ENCODE measurements around the gene COL28A1. TPM values are rescaled to one million over a fixed set of nuclear protein-coding genes. Genes with fewer than 3 reads are reported as not detected.

COL28A1 gene
- total and polyA plus RNA-seq, 4 donors, result 0.05 to 0.50 (median 0.18) TPM

GRCh38 chr7:7504910-7505704 lies 30.6 kb downstream of the COL28A1 start:
- Histone ChIP-seq H3K9ac (ENCODE audit: low read depth in 1 of 2, low read length in 2 of 2) (no peak overlapping the region), H3K4me1 (ENCODE audit: control insufficient read depth in 4 of 4, insufficient read depth in 4 of 4, low read length in 3 of 4) (no peaks in the 10 kb centered on the region), H3K9me3 (ENCODE audit: control insufficient read depth in 4 of 4, low read length in 3 of 4) (no peaks in the 10 kb centered on the region), H3K27me3 (ENCODE audit: control insufficient read depth in 4 of 4, insufficient read depth in 4 of 4, low read length in 3 of 4) (no peaks in the 10 kb centered on the region), H3K36me3 (ENCODE audit: control insufficient read depth in 4 of 4, insufficient read depth in 3 of 4, low read depth in 1 of 4, low read length in 3 of 4) (no peaks in the 10 kb centered on the region), H3K4me3 (ENCODE audit: low read depth in 1 of 3, low read length in 3 of 3) (no peak overlapping the region), H3K27ac (ENCODE audit: low read depth in 1 of 2, low read length in 2 of 2) (no peak overlapping the region)
- 85% methylated on average over 3 of the region's 3 CpGs for WGBS
- TF ChIP-seq RAD21 (IDR thresholded peaks at IDR 0.05) (no peak), HNF4A (conservative IDR thresholded peaks at IDR 0.05) (no peak), GABPA (IDR thresholded peaks at IDR 0.05 in 1 of 2, conservative IDR thresholded peaks at IDR 0.05 in 1 of 2) (no peak), JUND (IDR thresholded peaks at IDR 0.05) (no peak), FOXA1 (IDR thresholded peaks at IDR 0.05) (no peak), SP1 (IDR thresholded peaks at IDR 0.05) (no peak), HNF4G (IDR thresholded peaks at IDR 0.05) (no peak)
- no peak for DNase-seq (ENCODE audit: low spot score)

- H3K4me3 ChIP-seq (ENCODE audit: low read depth in 1 of 3, low read length in 3 of 3), result no peak overlapping the region
Measured at GRCh38 chr7:7499892-7500291, 35.8 kb downstream of the COL28A1 start.

More at GRCh38 chr7:7499892-7500291, 35.8 kb downstream of the COL28A1 start:
- no peaks in the 10 kb centered on the region for H3K27me3 ChIP-seq (ENCODE audit: control insufficient read depth in 4 of 4, insufficient read depth in 4 of 4, low read length in 3 of 4)
- TF ChIP-seq FOXA2 (IDR thresholded peaks at IDR 0.05) (no peak), EGR1 (IDR thresholded peaks at IDR 0.05; ENCODE audit: low read depth in 2 of 2) (no peak), FOXA1 (IDR thresholded peaks at IDR 0.05) (no peak), RXRA (IDR thresholded peaks at IDR 0.05) (no peak), YY1 (IDR thresholded peaks at IDR 0.05) (no peak), HNF4A (conservative IDR thresholded peaks at IDR 0.05) (no peak), RAD21 (IDR thresholded peaks at IDR 0.05) (no peak), ATF3 (IDR thresholded peaks at IDR 0.05) (no peak), ZBTB33 (IDR thresholded peaks at IDR 0.05) (no peak), HNF4G (IDR thresholded peaks at IDR 0.05) (no peak), SP1 (IDR thresholded peaks at IDR 0.05) (no peak), MAX (IDR thresholded peaks at IDR 0.05) (no peak), TAF1 (conservative IDR thresholded peaks at IDR 0.05) (no peak)
- TF ChIP-seq, protein P1, sequence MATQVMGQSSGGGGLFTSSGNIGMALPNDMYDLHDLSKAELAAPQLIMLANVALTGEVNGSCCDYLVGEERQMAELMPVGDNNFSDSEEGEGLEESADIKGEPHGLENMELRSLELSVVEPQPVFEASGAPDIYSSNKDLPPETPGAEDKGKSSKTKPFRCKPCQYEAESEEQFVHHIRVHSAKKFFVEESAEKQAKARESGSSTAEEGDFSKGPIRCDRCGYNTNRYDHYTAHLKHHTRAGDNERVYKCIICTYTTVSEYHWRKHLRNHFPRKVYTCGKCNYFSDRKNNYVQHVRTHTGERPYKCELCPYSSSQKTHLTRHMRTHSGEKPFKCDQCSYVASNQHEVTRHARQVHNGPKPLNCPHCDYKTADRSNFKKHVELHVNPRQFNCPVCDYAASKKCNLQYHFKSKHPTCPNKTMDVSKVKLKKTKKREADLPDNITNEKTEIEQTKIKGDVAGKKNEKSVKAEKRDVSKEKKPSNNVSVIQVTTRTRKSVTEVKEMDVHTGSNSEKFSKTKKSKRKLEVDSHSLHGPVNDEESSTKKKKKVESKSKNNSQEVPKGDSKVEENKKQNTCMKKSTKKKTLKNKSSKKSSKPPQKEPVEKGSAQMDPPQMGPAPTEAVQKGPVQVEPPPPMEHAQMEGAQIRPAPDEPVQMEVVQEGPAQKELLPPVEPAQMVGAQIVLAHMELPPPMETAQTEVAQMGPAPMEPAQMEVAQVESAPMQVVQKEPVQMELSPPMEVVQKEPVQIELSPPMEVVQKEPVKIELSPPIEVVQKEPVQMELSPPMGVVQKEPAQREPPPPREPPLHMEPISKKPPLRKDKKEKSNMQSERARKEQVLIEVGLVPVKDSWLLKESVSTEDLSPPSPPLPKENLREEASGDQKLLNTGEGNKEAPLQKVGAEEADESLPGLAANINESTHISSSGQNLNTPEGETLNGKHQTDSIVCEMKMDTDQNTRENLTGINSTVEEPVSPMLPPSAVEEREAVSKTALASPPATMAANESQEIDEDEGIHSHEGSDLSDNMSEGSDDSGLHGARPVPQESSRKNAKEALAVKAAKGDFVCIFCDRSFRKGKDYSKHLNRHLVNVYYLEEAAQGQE (IDR thresholded peaks at IDR 0.05), result no peak
- DNase-seq (ENCODE audit: low spot score), result no peak
- no peaks in the 10 kb centered on the region for H3K4me1 ChIP-seq (ENCODE audit: control insufficient read depth in 4 of 4, insufficient read depth in 4 of 4, low read length in 3 of 4)
- no peak overlapping the region for H3K9ac ChIP-seq (ENCODE audit: low read depth in 1 of 2, low read length in 2 of 2)
- no peaks in the 10 kb centered on the region for H3K9me3 ChIP-seq (ENCODE audit: control insufficient read depth in 4 of 4, low read length in 3 of 4)
- H3K36me3 ChIP-seq (ENCODE audit: control insufficient read depth in 4 of 4, insufficient read depth in 3 of 4, low read depth in 1 of 4, low read length in 3 of 4), result no peaks in the 10 kb centered on the region
- 59% methylated on average over 2 of the region's 2 CpGs for WGBS
- no peak overlapping the region for H3K27ac ChIP-seq (ENCODE audit: low read depth in 1 of 2, low read length in 2 of 2)

All from liver (tissue), 9 donors.